Nephron progenitor cell (in vitro differentiated cells): Measurements from ENCODE around the gene SMIM30.
"Not testable (repeated sequence)": the region's sequence is repeated elsewhere in the genome, so short reads cannot be mapped to it uniquely, and the experiment has no call there.

Experiments
- DNase-seq: peaks from one replicate; pipeline ENCODE4 v3.0.0; 2021
- H3K27ac Mint-ChIP-seq: 2 replicates; pipeline ENCODE4 v1.8.0; 2021; ENCODE audit warnings: mild to moderate bottlenecking, moderate library complexity, mixed read lengths
- H3K27me3 Mint-ChIP-seq: 2 replicates; pipeline ENCODE4 v1.8.0; 2021; ENCODE audit warnings: mild to moderate bottlenecking, low read depth, mixed read lengths; ENCODE audit not compliant: poor library complexity
- H3K36me3 Mint-ChIP-seq: 2 replicates; pipeline ENCODE4 v1.8.0; 2021; ENCODE audit warnings: low read depth, mixed read lengths
- H3K4me1 Mint-ChIP-seq: 2 replicates; pipeline ENCODE4 v1.8.0; 2021; ENCODE audit warnings: mixed read lengths
- H3K4me3 Mint-ChIP-seq: 2 replicates; pipeline ENCODE4 v1.8.0; 2021; ENCODE audit warnings: mild to moderate bottlenecking, moderate library complexity, mixed read lengths
- H3K9me3 Mint-ChIP-seq: 2 replicates; pipeline ENCODE4 v1.8.0; 2021; ENCODE audit warnings: mild to moderate bottlenecking, moderate library complexity, mixed read lengths
- TF ChIP-seq, protein P1 (sequence below): fragments of 200-600 bp; sonication (generic); IDR thresholded peaks from 2 replicates; pipeline ENCODE4 v1.5.0; 2021; ENCODE audit warnings: antibody characterized with exemption

The SMIM30 gene, protein sequence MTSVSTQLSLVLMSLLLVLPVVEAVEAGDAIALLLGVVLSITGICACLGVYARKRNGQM

GRCh38 chr7:113118074-113118959, at the start of gene SMIM30:
Gene SMIM30 (minus strand): TSS chr7:113118554. CDS start chr7:113117578, 976 bp downstream.
- H3K9me3 Mint-ChIP-seq = no peaks in the 10 kb centered on the region
- H3K4me3 Mint-ChIP-seq = peak within 1 kb of the TSS; percentile 90
- DNase-seq = peak; percentile 89
- peaks cover 19% of the 10 kb centered on the region for H3K4me1 Mint-ChIP-seq
- TF ChIP-seq, protein P1, sequence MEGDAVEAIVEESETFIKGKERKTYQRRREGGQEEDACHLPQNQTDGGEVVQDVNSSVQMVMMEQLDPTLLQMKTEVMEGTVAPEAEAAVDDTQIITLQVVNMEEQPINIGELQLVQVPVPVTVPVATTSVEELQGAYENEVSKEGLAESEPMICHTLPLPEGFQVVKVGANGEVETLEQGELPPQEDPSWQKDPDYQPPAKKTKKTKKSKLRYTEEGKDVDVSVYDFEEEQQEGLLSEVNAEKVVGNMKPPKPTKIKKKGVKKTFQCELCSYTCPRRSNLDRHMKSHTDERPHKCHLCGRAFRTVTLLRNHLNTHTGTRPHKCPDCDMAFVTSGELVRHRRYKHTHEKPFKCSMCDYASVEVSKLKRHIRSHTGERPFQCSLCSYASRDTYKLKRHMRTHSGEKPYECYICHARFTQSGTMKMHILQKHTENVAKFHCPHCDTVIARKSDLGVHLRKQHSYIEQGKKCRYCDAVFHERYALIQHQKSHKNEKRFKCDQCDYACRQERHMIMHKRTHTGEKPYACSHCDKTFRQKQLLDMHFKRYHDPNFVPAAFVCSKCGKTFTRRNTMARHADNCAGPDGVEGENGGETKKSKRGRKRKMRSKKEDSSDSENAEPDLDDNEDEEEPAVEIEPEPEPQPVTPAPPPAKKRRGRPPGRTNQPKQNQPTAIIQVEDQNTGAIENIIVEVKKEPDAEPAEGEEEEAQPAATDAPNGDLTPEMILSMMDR = no peak
- peak within 1 kb of the TSS; percentile 60 for H3K27ac Mint-ChIP-seq
- peaks cover 8% of the 10 kb centered on the region for H3K27me3 Mint-ChIP-seq
- H3K36me3 Mint-ChIP-seq = peaks cover 22% of the 10 kb centered on the region

DNA sequence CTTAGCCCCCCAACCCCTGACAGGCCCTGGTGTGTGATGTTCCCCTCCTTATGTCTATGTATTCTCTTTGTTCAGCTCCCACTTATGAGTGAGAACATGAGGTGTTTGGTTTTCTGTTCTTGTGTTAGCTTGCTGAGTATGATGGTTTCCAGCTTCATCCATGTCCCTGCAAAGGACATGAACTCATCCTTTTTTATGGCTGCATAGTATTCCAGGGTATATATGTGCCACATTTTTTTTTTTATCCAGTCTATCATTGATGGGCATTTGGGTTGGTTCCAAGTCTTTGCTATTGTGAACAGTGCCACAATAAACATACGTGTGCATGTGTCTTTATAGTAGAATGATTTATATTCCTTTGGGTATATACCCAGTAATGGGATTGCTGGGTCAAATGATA, 47.8 kb upstream of the SMIM30 start:
- not testable (repeated sequence) for H3K9me3 Mint-ChIP-seq, H3K27ac Mint-ChIP-seq, H3K27me3 Mint-ChIP-seq, H3K4me3 Mint-ChIP-seq, H3K36me3 Mint-ChIP-seq, DNase-seq, H3K4me1 Mint-ChIP-seq

- no peak overlapping the region for H3K4me3 Mint-ChIP-seq
- H3K9me3 Mint-ChIP-seq = no peaks in the 10 kb centered on the region
- TF ChIP-seq, protein P1 = no peak
- DNase-seq = no peak
- H3K27ac Mint-ChIP-seq = no peak overlapping the region
- H3K36me3 Mint-ChIP-seq = no peaks in the 10 kb centered on the region
- no peaks in the 10 kb centered on the region for H3K27me3 Mint-ChIP-seq
- H3K4me1 Mint-ChIP-seq = no peaks in the 10 kb centered on the region
Measured at GRCh38 chr7:113161050-113161449, 42.7 kb upstream of the SMIM30 start.

- H3K4me3 Mint-ChIP-seq = no peak overlapping the region
- peak; percentile 34 for DNase-seq
- H3K27me3 Mint-ChIP-seq = no peaks in the 10 kb centered on the region
- H3K4me1 Mint-ChIP-seq = no peaks in the 10 kb centered on the region
- H3K36me3 Mint-ChIP-seq = no peaks in the 10 kb centered on the region
- H3K27ac Mint-ChIP-seq = no peak overlapping the region
- H3K9me3 Mint-ChIP-seq = no peaks in the 10 kb centered on the region
- TF ChIP-seq, protein P1 = peak; percentile 69
Measured at GRCh38 chr7:113159746-113160339, 41.5 kb upstream of the SMIM30 start.

DNA sequence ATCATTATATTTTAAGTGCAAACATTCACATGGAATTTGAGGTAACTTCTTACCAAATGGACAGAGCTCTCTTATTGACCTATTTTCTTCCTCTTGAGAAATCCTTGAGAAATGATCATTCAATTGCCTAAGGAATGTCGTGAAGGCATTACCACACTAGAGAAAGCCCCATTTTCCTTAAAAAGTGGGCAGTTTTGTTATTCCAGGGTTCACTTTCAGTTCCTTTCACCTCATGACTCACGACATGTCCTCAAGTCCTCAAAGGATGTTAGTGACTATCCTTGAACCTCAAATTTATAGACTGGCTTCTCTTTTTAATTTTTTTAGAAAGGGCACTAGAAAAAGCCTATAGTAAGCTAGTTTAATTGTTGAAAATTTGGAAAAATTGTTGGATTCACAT, 40.4 kb upstream of the SMIM30 start:
- TF ChIP-seq, protein P1 = no peak
- Mint-ChIP-seq H3K27ac (no peak overlapping the region), H3K4me1 (no peaks in the 10 kb centered on the region), H3K4me3 (no peak overlapping the region), H3K36me3 (no peaks in the 10 kb centered on the region), H3K27me3 (no peaks in the 10 kb centered on the region), H3K9me3 (no peaks in the 10 kb centered on the region)
- DNase-seq = no peak

- H3K27ac Mint-ChIP-seq = no peak overlapping the region
- no peaks in the 10 kb centered on the region for H3K9me3 Mint-ChIP-seq
- DNase-seq = no peak
- no peaks in the 10 kb centered on the region for H3K4me1 Mint-ChIP-seq
- no peak overlapping the region for H3K4me3 Mint-ChIP-seq
- TF ChIP-seq, protein P1 = no peak
- peaks cover 4% of the 10 kb centered on the region for H3K27me3 Mint-ChIP-seq
- no peaks in the 10 kb centered on the region for H3K36me3 Mint-ChIP-seq
Measured at GRCh38 chr7:113154117-113154516, 35.8 kb upstream of the SMIM30 start.
